ENCODE data around the gene INPP5A. TPM values are rescaled to one million over a fixed set of nuclear protein-coding genes. Genes with fewer than 3 reads are reported as not detected.
"Not testable (repeated sequence)": the region's sequence is repeated elsewhere in the genome, so short reads cannot be mapped to it uniquely, and the experiment has no call there.

INPP5A gene
- total RNA-seq, 1 experiment from 2014 or later = 14.7 TPM

DNA sequence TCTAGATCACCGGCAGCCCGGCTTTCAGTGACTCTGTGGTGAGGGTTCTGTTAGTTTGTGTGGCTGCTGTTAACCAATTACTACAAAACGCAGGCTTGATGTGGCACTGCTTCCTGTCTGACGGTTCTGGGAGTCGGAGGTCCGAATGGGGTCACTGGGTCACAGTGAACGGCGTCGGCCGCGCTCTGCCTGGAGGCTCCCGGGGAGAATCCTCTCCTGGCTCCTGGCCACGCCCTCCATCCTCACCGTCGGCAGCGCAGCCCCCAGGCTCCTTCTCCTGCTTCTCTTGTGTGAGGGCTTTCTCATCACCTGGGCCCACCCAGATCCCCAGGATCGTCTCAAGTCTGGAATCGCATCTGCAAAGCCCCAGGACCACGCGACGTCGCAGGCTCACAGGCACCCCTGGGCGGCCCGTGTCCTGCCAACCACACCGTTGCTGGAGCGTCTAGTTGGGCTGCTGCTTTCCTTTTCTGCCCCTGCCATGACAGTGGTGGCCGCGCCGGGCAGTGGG lies 280.2 kb downstream of the INPP5A start:
- DNase-seq (ENCODE audit: unreplicated experiment) = no peak
- Mint-ChIP-seq H3K36me3 (ENCODE audit: insufficient read depth, unreplicated experiment) (no peaks in the 10 kb centered on the region), H3K4me1 (ENCODE audit: insufficient read depth, unreplicated experiment) (no peaks in the 10 kb centered on the region), H3K27me3 (ENCODE audit: insufficient read depth, unreplicated experiment) (peaks cover 10% of the 10 kb centered on the region), H3K27ac (ENCODE audit: low read depth, unreplicated experiment) (no peak overlapping the region), H3K9me3 (ENCODE audit: unreplicated experiment) (peaks cover 14% of the 10 kb centered on the region), H3K4me3 (ENCODE audit: unreplicated experiment) (no peak overlapping the region)
- CTCF ChIA-PET = interaction anchor here (0.7 kb wide), 1 partner anchor 11 kb away, joined by 3 read pairs; no protein-coding TSS in a partner anchor
- BruUV-seq (replicated peaks) = no TSS peak
- TF ChIP-seq, protein P1, sequence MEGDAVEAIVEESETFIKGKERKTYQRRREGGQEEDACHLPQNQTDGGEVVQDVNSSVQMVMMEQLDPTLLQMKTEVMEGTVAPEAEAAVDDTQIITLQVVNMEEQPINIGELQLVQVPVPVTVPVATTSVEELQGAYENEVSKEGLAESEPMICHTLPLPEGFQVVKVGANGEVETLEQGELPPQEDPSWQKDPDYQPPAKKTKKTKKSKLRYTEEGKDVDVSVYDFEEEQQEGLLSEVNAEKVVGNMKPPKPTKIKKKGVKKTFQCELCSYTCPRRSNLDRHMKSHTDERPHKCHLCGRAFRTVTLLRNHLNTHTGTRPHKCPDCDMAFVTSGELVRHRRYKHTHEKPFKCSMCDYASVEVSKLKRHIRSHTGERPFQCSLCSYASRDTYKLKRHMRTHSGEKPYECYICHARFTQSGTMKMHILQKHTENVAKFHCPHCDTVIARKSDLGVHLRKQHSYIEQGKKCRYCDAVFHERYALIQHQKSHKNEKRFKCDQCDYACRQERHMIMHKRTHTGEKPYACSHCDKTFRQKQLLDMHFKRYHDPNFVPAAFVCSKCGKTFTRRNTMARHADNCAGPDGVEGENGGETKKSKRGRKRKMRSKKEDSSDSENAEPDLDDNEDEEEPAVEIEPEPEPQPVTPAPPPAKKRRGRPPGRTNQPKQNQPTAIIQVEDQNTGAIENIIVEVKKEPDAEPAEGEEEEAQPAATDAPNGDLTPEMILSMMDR (IDR thresholded peaks at IDR 0.05; ENCODE audit: unreplicated experiment) = no peak
- POLR2A ChIA-PET = no interaction called here
- intact Hi-C loops (cut with micrococcal nuclease) = no loop called here

DNA sequence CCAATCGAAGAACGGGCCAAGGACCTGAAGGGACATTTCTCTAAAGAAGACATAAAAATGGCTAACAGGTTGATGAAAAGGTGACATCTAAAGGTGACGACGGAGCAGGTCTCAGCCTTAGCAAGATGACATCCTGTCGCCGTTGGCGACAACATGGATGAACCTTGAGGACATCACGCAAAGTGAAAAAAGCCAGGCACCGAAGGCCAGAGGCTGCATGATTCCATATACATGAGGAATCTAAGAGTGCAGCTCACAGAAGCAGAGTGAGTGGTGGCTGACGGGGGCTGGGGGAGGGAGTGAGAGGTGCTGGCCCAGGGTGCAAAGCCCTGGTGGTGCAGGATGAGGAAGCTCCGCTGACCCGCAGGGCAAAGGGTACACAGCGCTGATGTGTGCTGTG lies 282.5 kb downstream of the INPP5A start:
- no TSS peak for BruUV-seq (replicated peaks)
- intact Hi-C loops (cut with micrococcal nuclease) = no loop called here
- H3K4me3 Mint-ChIP-seq (ENCODE audit: unreplicated experiment) = no peak overlapping the region
- H3K4me1 Mint-ChIP-seq (ENCODE audit: insufficient read depth, unreplicated experiment) = no peaks in the 10 kb centered on the region
- peaks cover 7% of the 10 kb centered on the region for H3K27me3 Mint-ChIP-seq (ENCODE audit: insufficient read depth, unreplicated experiment)
- H3K36me3 Mint-ChIP-seq (ENCODE audit: insufficient read depth, unreplicated experiment) = no peaks in the 10 kb centered on the region
- ChIA-PET CTCF (interaction anchor here (0.6 kb wide), 2 partner anchors 180 to 222 kb away, joined by 3 read pairs; no protein-coding TSS in a partner anchor), POLR2A (interaction anchor here (0.6 kb wide), 1 partner anchor 26 kb away, joined by 3 read pairs; no protein-coding TSS in a partner anchor)
- DNase-seq (ENCODE audit: unreplicated experiment) = no peak
- peaks cover 14% of the 10 kb centered on the region for H3K9me3 Mint-ChIP-seq (ENCODE audit: unreplicated experiment)
- TF ChIP-seq, protein P1 (IDR thresholded peaks at IDR 0.05; ENCODE audit: unreplicated experiment) = no peak
- no peak overlapping the region for H3K27ac Mint-ChIP-seq (ENCODE audit: low read depth, unreplicated experiment)

DNA sequence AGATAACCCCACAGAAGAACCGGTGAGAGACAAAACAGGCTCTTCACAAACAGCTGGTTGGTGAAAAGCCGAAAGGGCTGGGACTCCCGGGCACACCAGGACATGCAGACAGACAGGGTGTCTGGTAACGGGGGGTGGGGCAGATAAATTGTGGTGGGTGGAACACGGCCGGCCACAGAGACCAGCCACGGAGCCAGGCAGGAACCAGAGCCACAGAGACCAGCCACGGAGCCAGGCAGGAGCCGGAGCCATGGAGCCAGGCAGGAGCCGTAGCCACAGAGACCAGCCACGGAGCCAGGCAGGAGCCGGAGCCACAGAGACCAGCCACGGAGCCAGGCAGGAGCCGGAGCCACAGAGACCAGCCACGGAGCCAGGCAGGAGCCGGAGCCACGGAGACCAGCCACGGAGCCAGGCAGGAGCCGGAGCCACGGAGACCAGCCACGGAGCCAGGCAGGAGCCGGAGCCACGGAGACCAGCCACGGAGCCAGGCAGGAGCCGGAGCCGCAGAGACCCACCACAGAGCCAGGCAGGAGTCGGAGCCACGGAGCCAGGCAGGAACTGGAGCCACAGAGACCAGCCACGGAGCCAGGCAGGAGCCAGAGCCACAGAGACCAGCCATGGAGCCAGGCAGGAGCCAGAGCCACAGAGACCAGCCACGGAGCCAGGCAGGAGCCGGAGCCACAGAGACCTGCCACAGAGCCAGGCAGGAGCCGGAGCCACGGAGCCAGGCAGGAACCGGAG lies 288.4 kb downstream of the INPP5A start:
- BruUV-seq (replicated peaks); POLR2A ChIA-PET; intact Hi-C loops (cut with micrococcal nuclease); H3K4me3 Mint-ChIP-seq (ENCODE audit: unreplicated experiment); H3K9me3 Mint-ChIP-seq (ENCODE audit: unreplicated experiment); CTCF ChIA-PET; DNase-seq (ENCODE audit: unreplicated experiment); H3K27ac Mint-ChIP-seq (ENCODE audit: low read depth, unreplicated experiment); H3K4me1 Mint-ChIP-seq (ENCODE audit: insufficient read depth, unreplicated experiment); H3K36me3 Mint-ChIP-seq (ENCODE audit: insufficient read depth, unreplicated experiment): not testable (repeated sequence)
- H3K27me3 Mint-ChIP-seq (ENCODE audit: insufficient read depth, unreplicated experiment) = peaks cover 20% of the 10 kb centered on the region

- Mint-ChIP-seq H3K9me3 (ENCODE audit: unreplicated experiment) (peaks cover 9% of the 10 kb centered on the region), H3K4me1 (ENCODE audit: insufficient read depth, unreplicated experiment) (no peaks in the 10 kb centered on the region), H3K27ac (ENCODE audit: low read depth, unreplicated experiment) (no peak overlapping the region), H3K4me3 (ENCODE audit: unreplicated experiment) (no peak overlapping the region), H3K27me3 (ENCODE audit: insufficient read depth, unreplicated experiment) (peaks cover 28% of the 10 kb centered on the region), H3K36me3 (ENCODE audit: insufficient read depth, unreplicated experiment) (no peaks in the 10 kb centered on the region)
- intact Hi-C loops (cut with micrococcal nuclease) = no loop called here
- POLR2A ChIA-PET = no interaction called here
- no peak for DNase-seq (ENCODE audit: unreplicated experiment)
- CTCF ChIA-PET = interaction anchor here (0.7 to 0.8 kb wide), 2 partner anchors 173 to 517 kb away, joined by 3 to 5 read pairs; no protein-coding TSS in a partner anchor
- BruUV-seq (replicated peaks) = no TSS peak
- TF ChIP-seq, protein P1 (IDR thresholded peaks at IDR 0.05; ENCODE audit: unreplicated experiment) = no peak
Observed at GRCh38 chr10:132826524-132827422, 289.2 kb downstream of the INPP5A start.
